Keratinocyte (primary cell): ENCODE results near the gene CACNA1H. TPM values are rescaled to one million over a fixed set of nuclear protein-coding genes. Genes with fewer than 3 reads are reported as not detected.

ENCODE experiments used
- DNase-seq: peaks from one replicate; pipeline ENCODE4 v3.0.0-alpha.2; 2011; ENCODE audit warnings: low read depth, missing footprints, low spot score
- FAIRE-seq: peaks from 2 replicates; lab custom pipeline; 2011; peaks lifted over from hg19 to GRCh38; lab: Jason Lieb, UNC
- H2AFZ ChIP-seq: 2 replicates; pipeline ENCODE4 v1.6.0; 2012; ENCODE audit warnings: low read length, control low read depth, inconsistent platforms; ENCODE audit not compliant: control insufficient read depth
- H3K27ac ChIP-seq: 2 replicates; pipeline ENCODE4 v1.5.1; 2011; ENCODE audit warnings: low read length; ENCODE audit not compliant: control insufficient read depth, insufficient read depth
- H3K27me3 ChIP-seq: 3 replicates; pipeline ENCODE4 v1.6.0; 2011; ENCODE audit warnings: low read length; ENCODE audit not compliant: control insufficient read depth, insufficient read depth; ENCODE audit errors: extremely low read depth
- H3K36me3 ChIP-seq, 2 experiments: 2 replicates in 1 of 2; 3 replicates in 1 of 2; pipeline ENCODE4 v1.5.1; 2011; ENCODE audit warnings: low read length in 2 of 2, mild to moderate bottlenecking in 1 of 2; ENCODE audit not compliant: control insufficient read depth in 2 of 2, insufficient read depth in 2 of 2; ENCODE audit errors: extremely low read depth in 1 of 2
- H3K4me1 ChIP-seq: 3 replicates; pipeline ENCODE4 v1.5.1; 2011; ENCODE audit warnings: low read length; ENCODE audit not compliant: control insufficient read depth, insufficient read depth; ENCODE audit errors: extremely low read depth
- H3K4me2 ChIP-seq: 3 replicates; pipeline ENCODE4 v1.6.0; 2011; ENCODE audit warnings: low read depth, low read length; ENCODE audit not compliant: control insufficient read depth, insufficient read depth; ENCODE audit errors: extremely low read depth
- H3K4me3 ChIP-seq, 3 experiments: fragments of 200-600 bp in 1 of 3; sonication (generic) in 1 of 3; 2 replicates in 2 of 3; 3 replicates in 1 of 3; pipeline ENCODE4 v1.5.1; 2011 to 2016; ENCODE audit warnings: low read length in 3 of 3, mild to moderate bottlenecking in 3 of 3, control low read depth in 2 of 3, inconsistent platforms in 1 of 3, low read depth in 1 of 3, mixed read lengths in 1 of 3, mixed run types in 1 of 3, moderate library complexity in 1 of 3; ENCODE audit not compliant: control insufficient read depth in 2 of 3, insufficient read depth in 2 of 3; ENCODE audit errors: extremely low read depth in 1 of 3
- H3K79me2 ChIP-seq: 2 replicates; pipeline ENCODE4 v1.6.0; 2012; ENCODE audit warnings: low read length; ENCODE audit not compliant: control insufficient read depth, insufficient read depth
- H3K9ac ChIP-seq: 3 replicates; pipeline ENCODE4 v1.6.0; 2011; ENCODE audit warnings: low read length; ENCODE audit not compliant: control insufficient read depth, insufficient read depth; ENCODE audit errors: extremely low read depth
- H3K9me1 ChIP-seq: 3 replicates; pipeline ENCODE4 v1.6.0; 2011; ENCODE audit warnings: low read length; ENCODE audit not compliant: control insufficient read depth, insufficient read depth; ENCODE audit errors: extremely low read depth
- H3K9me3 ChIP-seq: 2 replicates; pipeline ENCODE4 v1.5.1; 2012; ENCODE audit warnings: low read depth, low read length; ENCODE audit not compliant: control insufficient read depth
- H4K20me1 ChIP-seq: 3 replicates; pipeline ENCODE4 v1.6.0; 2011; ENCODE audit warnings: low read length; ENCODE audit not compliant: control insufficient read depth, insufficient read depth; ENCODE audit errors: extremely low read depth
- EZH2 ChIP-seq: IDR thresholded peaks from one replicate; pipeline ENCODE4 v1.6.1; 2012; ENCODE audit warnings: inconsistent platforms, mild to moderate bottlenecking, low read length, moderate library complexity
- dilution Hi-C: fragments of 300-500 bp; cut with MboI; formaldehyde crosslinking; loops from one replicate; pipeline ENCODE4 v1.7.0; 2020; ENCODE audit warnings: low sequenced_read_pairs; ENCODE audit not compliant: extremely low pct_ligation_motif_present
- polyA plus RNA-seq, 5 experiments: library from polyadenylated mRNA; depleted of rRNA in 3 of 5; stranded (reverse) in 3 of 5; stranded (forward) in 1 of 5; unstranded in 1 of 5; fragments of >200 nt; gene quantifications; 1 replicate in 1 of 5; 2 replicates in 3 of 5; 3 replicates in 1 of 5; pipeline versions ENCODE4 v1.2.1 to v1.2.3, GENCODE V29; 2011 to 2012; ENCODE audit warnings: missing spikeins in 2 of 5, low read depth in 1 of 5, low replicate concordance in 1 of 5
- TF ChIP-seq, protein P1 (sequence below), 3 experiments: IDR thresholded peaks in 1 of 3; conservative IDR thresholded peaks in 1 of 3; optimal IDR thresholded peaks in 1 of 3; 2 replicates in 2 of 3; 3 replicates in 1 of 3; pipeline versions ENCODE3 to v1.5.1; 2011; ENCODE audit warnings: low read length in 3 of 3, mild to moderate bottlenecking in 3 of 3, moderate library complexity in 2 of 3, control low read depth in 1 of 3, inconsistent platforms in 1 of 3; ENCODE audit not compliant: insufficient read depth in 2 of 3; ENCODE audit errors: extremely low read depth in 1 of 3

The CACNA1H gene
- polyA plus RNA-seq, 1 donor (not counting 4 experiments of a cell fraction or from before 2014, with no cell fraction given), result not detected

DNA sequence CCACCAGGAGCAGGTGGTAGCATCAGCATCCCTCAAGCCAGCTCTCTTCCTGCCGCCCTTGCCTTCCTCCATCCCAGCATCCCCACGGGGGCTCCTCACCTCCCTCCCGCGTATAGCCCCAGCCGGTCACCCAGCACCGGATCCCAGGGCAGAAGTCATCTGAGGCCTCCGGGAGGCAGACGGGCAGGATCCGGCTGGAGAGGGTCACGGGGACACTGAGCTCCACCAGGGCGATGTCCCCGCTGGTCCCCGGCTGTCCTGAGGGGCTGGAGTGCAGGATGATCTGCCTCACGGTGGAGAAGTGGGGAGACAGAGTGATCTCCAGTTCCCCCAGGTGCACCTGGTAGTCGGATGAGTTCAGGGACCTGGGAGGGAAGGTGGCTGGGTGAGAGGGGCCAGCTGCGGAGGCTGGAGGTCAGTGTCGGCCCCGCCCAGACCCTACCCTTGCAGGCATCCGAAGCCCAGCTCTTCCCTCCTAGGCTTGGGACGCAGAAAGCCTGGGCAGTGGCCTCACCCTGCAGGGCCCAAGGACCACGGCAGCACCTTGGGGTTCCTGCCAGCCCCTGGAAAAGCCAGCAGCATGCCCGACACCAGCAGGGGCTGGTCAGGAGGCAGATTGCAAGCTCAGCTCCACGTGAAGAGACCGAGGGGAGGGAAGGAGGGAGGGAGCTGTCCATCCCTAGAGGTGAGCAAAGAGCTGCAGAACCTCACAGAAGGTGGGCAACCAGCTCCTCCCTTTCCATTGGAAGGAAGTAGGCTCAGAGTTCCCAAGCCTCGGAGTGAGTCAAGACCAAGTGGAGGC is 69.8 kb downstream of the CACNA1H start:
- peaks cover 4% of the 10 kb centered on the region for H3K27me3 ChIP-seq
- H3K4me1 ChIP-seq, result no peaks in the 10 kb centered on the region
- no peaks in the 10 kb centered on the region for H3K9me1 ChIP-seq
- no peak overlapping the region for H3K9ac ChIP-seq
- H4K20me1 ChIP-seq, result no peaks in the 10 kb centered on the region
- no peaks in the 10 kb centered on the region for H3K79me2 ChIP-seq
- H3K27ac ChIP-seq, result no peak overlapping the region
- dilution Hi-C loops, result no loop called here
- H2AFZ ChIP-seq, result no peak overlapping the region
- FAIRE-seq (no peak), DNase-seq (no peak)
- TF ChIP-seq, protein P1, sequence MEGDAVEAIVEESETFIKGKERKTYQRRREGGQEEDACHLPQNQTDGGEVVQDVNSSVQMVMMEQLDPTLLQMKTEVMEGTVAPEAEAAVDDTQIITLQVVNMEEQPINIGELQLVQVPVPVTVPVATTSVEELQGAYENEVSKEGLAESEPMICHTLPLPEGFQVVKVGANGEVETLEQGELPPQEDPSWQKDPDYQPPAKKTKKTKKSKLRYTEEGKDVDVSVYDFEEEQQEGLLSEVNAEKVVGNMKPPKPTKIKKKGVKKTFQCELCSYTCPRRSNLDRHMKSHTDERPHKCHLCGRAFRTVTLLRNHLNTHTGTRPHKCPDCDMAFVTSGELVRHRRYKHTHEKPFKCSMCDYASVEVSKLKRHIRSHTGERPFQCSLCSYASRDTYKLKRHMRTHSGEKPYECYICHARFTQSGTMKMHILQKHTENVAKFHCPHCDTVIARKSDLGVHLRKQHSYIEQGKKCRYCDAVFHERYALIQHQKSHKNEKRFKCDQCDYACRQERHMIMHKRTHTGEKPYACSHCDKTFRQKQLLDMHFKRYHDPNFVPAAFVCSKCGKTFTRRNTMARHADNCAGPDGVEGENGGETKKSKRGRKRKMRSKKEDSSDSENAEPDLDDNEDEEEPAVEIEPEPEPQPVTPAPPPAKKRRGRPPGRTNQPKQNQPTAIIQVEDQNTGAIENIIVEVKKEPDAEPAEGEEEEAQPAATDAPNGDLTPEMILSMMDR (optimal IDR thresholded peaks at IDR 0.05 in 1 of 3, IDR thresholded peaks at IDR 0.05 in 1 of 3, conservative IDR thresholded peaks at IDR 0.05 in 1 of 3; ENCODE audit: extremely low read depth in 1 of 3, insufficient read depth in 2 of 3, low read length in 3 of 3), result no peak
- TF ChIP-seq EZH2, result no peak
- no peak overlapping the region for H3K4me3 ChIP-seq
- no peaks in the 10 kb centered on the region for H3K36me3 ChIP-seq
- H3K9me3 ChIP-seq, result no peaks in the 10 kb centered on the region
- H3K4me2 ChIP-seq, result no peak overlapping the region

DNA sequence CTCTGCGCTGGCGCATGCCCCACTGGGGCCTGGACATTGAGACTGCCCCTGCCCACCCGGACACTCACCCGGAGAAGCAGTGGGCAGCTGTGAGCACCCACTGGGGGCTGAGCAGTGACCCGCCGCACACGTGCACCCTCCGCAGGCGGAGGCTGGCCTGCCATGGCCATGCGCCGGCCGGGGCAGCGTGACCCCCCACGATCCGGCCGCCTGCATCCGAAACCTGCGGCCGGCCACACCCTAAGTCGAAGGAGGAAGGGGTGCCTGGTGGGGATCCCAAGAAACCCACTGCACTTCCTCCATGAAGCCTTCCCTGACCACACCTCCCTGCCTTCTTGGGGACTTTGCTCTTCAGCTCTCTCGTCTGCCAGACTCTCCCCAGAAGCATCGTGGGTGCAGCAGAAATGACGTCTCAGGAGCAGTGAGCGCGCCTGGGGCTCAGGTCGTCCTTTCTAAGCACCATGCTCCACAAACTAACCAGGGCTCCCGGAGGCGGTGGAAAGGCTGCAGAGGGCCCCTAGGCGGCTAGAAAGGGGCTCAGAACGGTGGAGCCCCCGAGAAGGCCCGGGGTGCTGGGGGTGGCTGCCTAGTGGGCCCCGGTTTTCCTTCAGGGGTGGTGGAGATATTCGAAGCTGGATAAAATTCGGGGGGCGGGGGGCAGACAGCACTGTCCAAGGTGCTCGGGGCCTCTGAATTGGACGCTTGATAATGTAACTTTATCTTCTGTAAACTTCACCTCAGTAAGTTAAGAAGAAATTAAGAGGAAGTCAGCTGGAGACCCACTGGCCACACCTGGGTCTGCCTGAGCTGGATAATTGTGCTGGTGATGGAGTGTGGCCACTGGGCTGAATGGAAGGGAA is 70.7 kb downstream of the CACNA1H start:
- H3K27me3 ChIP-seq, result no peaks in the 10 kb centered on the region
- H3K27ac ChIP-seq, result no peak overlapping the region
- TF ChIP-seq EZH2, result no peak
- TF ChIP-seq, protein P1 (optimal IDR thresholded peaks at IDR 0.05 in 1 of 3, IDR thresholded peaks at IDR 0.05 in 1 of 3, conservative IDR thresholded peaks at IDR 0.05 in 1 of 3; ENCODE audit: extremely low read depth in 1 of 3, insufficient read depth in 2 of 3, low read length in 3 of 3), result no peak
- H3K9ac ChIP-seq, result no peak overlapping the region
- H3K4me3 ChIP-seq, result no peak overlapping the region
- no peaks in the 10 kb centered on the region for H3K9me1 ChIP-seq
- no peak for FAIRE-seq
- no peaks in the 10 kb centered on the region for H3K36me3 ChIP-seq
- no peaks in the 10 kb centered on the region for H4K20me1 ChIP-seq
- no peaks in the 10 kb centered on the region for H3K79me2 ChIP-seq
- dilution Hi-C loops, result no loop called here
- DNase-seq, result no peak
- no peak overlapping the region for H3K4me2 ChIP-seq
- no peaks in the 10 kb centered on the region for H3K4me1 ChIP-seq
- H3K9me3 ChIP-seq, result no peaks in the 10 kb centered on the region
- no peak overlapping the region for H2AFZ ChIP-seq
